Spleen (tissue), 11 donors: ENCODE measurements around the gene FIBCD1. TPM values are rescaled to one million over a fixed set of nuclear protein-coding genes. Genes with fewer than 3 reads are reported as not detected.

Source experiments
- DNase-seq: peaks from one replicate; pipeline ENCODE4 v3.0.0-alpha.2; 2020
- H3K27ac ChIP-seq, 8 donors: fragments of 200-600 bp; sonication (generic) in 7 of 8; 1 replicate in 4 of 8; 2 replicates in 4 of 8; pipeline versions ENCODE4 v1.5.0 to v1.8.0; 2016 to 2021; ENCODE audit warnings: inconsistent platforms in 4 of 8, mild to moderate bottlenecking in 4 of 8, moderate library complexity in 1 of 8
- H3K27me3 ChIP-seq, 7 donors: fragments of 200-600 bp; sonication (generic) in 6 of 7; replicated peaks in 1 of 7; 1 replicate in 4 of 7; 2 replicates in 3 of 7; pipeline versions ENCODE4 v1.5.0 to v1.8.0; 2016 to 2021; ENCODE audit warnings: inconsistent platforms in 3 of 7, mild to moderate bottlenecking in 1 of 7
- H3K36me3 ChIP-seq, 6 donors: fragments of 200-600 bp; sonication (generic) in 5 of 6; 1 replicate in 4 of 6; 2 replicates in 2 of 6; pipeline versions ENCODE4 v1.5.0 to v1.8.0; 2016 to 2021; ENCODE audit warnings: inconsistent platforms in 2 of 6
- H3K4me1 ChIP-seq, 6 donors: fragments of 200-600 bp; sonication (generic) in 5 of 6; 1 replicate in 3 of 6; 2 replicates in 3 of 6; pipeline versions ENCODE4 v1.5.0 to v1.8.0; 2016 to 2021; ENCODE audit warnings: inconsistent platforms in 3 of 6
- H3K4me3 ChIP-seq, 8 donors: fragments of 200-600 bp; sonication (generic) in 7 of 8; 1 replicate in 4 of 8; 2 replicates in 4 of 8; pipeline versions ENCODE4 v1.5.0 to v1.8.0; 2016 to 2021; ENCODE audit warnings: inconsistent platforms in 4 of 8, mild to moderate bottlenecking in 4 of 8, moderate library complexity in 2 of 8
- H3K9me3 ChIP-seq, 8 donors: fragments of 200-600 bp; sonication (generic) in 7 of 8; 1 replicate in 4 of 8; 2 replicates in 4 of 8; pipeline versions ENCODE4 v1.5.0 to v1.8.0; 2016 to 2021; ENCODE audit warnings: inconsistent platforms in 4 of 8
- POLR2A ChIP-seq, 3 donors: fragments of 450-650 bp; IDR thresholded peaks; one replicate each; pipeline ENCODE4 v1.5.1; 2017; ENCODE audit warnings: antibody characterized with exemption in 3 of 3, mild to moderate bottlenecking in 1 of 3
- POLR2AphosphoS5 ChIP-seq, 3 donors: sonication (generic); formaldehyde crosslinking; IDR thresholded peaks; one replicate each; pipeline ENCODE4 v1.5.1; 2017; ENCODE audit warnings: antibody characterized with exemption in 3 of 3
- WGBS, 5 donors: extraction: QIAGEN DNeasy Blood & Tissue Kit in 3 of 5; methylation state at CpG; one replicate each; pipeline versions ENCODE4 v1.1.5 to v1.1.7; 2013 to 2018; 5-methylcytosine and 5-hydroxymethylcytosine counted together
- intact Hi-C: fragments of 100-400 bp; cut with DNase I; formaldehyde crosslinking; loops from one replicate; pipeline ENCODE4 v1.15.0; 2023; ENCODE audit warnings: low total_unique reads
- polyA plus RNA-seq, 3 donors: library from polyadenylated mRNA; stranded (reverse); fragments of 200-250 nt; gene quantifications; one replicate each; pipeline ENCODE4 v1.2.1, GENCODE V29; 2013
- total RNA-seq, 7 donors: library from RNA; depleted of rRNA in 3 of 7; stranded (reverse); fragments of >200 nt in 3 of 7; fragmentation: NEBNext Ultra II Directional in 4 of 7; extraction: Animal tissue kit (Norgen Biotek cat#: 25700) in 4 of 7; gene quantifications; one replicate each; pipeline versions ENCODE4 v1.1.0 to v1.2.1, GENCODE V29; 2016 to 2021
- TF ChIP-seq, protein P1 (sequence below), 11 experiments: fragments of 200-600 bp in 7 of 11; fragments of 450-650 bp in 4 of 11; sonication (generic) in 4 of 11; IDR thresholded peaks in 8 of 11; conservative IDR thresholded peaks in 3 of 11; 1 replicate in 7 of 11; 2 replicates in 4 of 11; pipeline versions ENCODE4 v1.4.0 to v1.8.0; 2016 to 2021; ENCODE audit warnings: antibody characterized with exemption in 11 of 11, inconsistent platforms in 4 of 11, mild to moderate bottlenecking in 1 of 11
- donor health status: healthy with polysubstance abuse.
- donor health status: DM: no; HTN: no; CAD: no; lungs with moderate emphysema.
- donor health status: DM: no; HTN: no; CAD: no.
- donor health status: Bipolar disorder and iron deficiency.
- donor health status: healthy.
- donor health status: DM: no; HTN: no; CAD: no.
- donor health status: DM: yes; HTN: yes; CAD: no.

Gene FIBCD1
- total and polyA plus RNA-seq, 10 donors, result 0.02 to 0.51 (median 0.35) TPM; not detected in 3

DNA sequence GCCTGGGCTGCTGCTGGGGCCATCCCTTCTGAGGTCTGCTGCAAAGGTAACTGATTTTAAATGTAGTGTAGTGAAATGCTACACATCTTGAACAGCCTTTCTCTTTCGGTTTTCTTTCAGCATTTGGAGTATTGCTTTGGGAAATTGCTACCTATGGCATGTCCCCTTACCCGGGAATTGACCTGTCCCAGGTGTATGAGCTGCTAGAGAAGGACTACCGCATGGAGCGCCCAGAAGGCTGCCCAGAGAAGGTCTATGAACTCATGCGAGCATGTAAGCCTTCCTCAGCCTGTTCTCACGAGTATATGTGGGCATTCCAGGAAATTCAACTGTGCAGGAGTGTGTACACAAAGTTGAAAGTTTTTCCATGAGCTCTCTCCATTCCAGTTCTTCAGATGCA is 60.8 kb downstream of the FIBCD1 start:
- Histone ChIP-seq H3K9me3 (no peaks in the 10 kb centered on the region), H3K4me3 (no peak overlapping the region), H3K27me3 (no peaks in the 10 kb centered on the region), H3K27ac (no peak overlapping the region), H3K4me1 (no peaks in the 10 kb centered on the region), H3K36me3 (peaks cover 8 to 100% (median 88%) of the 10 kb centered on the region in 6 donors)
- no peak for DNase-seq
- intact Hi-C loops, result no loop called here
- WGBS, 5 donors, result 93 to 98% (median 97%) methylated on average over 6 of the region's 6 CpGs
- no peak for TF ChIP-seq POLR2AphosphoS5 (IDR thresholded peaks at IDR 0.05)
- TF ChIP-seq, protein P1, sequence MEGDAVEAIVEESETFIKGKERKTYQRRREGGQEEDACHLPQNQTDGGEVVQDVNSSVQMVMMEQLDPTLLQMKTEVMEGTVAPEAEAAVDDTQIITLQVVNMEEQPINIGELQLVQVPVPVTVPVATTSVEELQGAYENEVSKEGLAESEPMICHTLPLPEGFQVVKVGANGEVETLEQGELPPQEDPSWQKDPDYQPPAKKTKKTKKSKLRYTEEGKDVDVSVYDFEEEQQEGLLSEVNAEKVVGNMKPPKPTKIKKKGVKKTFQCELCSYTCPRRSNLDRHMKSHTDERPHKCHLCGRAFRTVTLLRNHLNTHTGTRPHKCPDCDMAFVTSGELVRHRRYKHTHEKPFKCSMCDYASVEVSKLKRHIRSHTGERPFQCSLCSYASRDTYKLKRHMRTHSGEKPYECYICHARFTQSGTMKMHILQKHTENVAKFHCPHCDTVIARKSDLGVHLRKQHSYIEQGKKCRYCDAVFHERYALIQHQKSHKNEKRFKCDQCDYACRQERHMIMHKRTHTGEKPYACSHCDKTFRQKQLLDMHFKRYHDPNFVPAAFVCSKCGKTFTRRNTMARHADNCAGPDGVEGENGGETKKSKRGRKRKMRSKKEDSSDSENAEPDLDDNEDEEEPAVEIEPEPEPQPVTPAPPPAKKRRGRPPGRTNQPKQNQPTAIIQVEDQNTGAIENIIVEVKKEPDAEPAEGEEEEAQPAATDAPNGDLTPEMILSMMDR (IDR thresholded peaks at IDR 0.05 in 8 of 11, conservative IDR thresholded peaks at IDR 0.05 in 3 of 11), result no peak
- no peak for TF ChIP-seq POLR2A (IDR thresholded peaks at IDR 0.05)

DNA sequence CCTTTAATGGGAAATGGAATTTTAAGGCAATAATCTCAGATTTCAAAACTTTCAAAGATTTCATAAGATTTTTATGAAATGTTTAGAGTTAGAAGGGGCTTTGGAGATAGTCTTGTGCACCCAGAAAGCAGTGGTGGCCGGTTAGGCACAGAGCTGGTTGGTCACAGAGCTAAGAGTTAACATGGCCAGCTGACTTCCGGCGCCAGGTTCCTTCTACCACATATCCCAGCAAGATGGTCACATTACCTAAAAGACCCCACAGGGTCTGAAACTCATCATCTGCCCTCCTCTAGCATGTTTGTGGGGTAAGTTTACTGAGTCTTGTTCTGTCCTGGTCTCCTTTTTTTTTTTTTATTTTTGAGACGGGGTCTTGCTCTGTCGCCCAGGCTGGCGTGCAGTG is 61.7 kb downstream of the FIBCD1 start:
- Histone ChIP-seq H3K9me3 (no peaks in the 10 kb centered on the region), H3K36me3 (peaks cover 11 to 100% (median 89%) of the 10 kb centered on the region in 6 donors), H3K4me1 (no peaks in the 10 kb centered on the region), H3K4me3 (no peak overlapping the region), H3K27me3 (no peaks in the 10 kb centered on the region), H3K27ac (no peak overlapping the region)
- intact Hi-C loops, result no loop called here
- DNase-seq, result no peak
- TF ChIP-seq, protein P1 (IDR thresholded peaks at IDR 0.05 in 8 of 11, conservative IDR thresholded peaks at IDR 0.05 in 3 of 11), result no peak
- TF ChIP-seq POLR2AphosphoS5 (IDR thresholded peaks at IDR 0.05) (no peak), POLR2A (IDR thresholded peaks at IDR 0.05) (no peak)
- WGBS, 5 donors, result 92 to 99% (median 97%) methylated on average over 6 of the region's 6 CpGs

DNA sequence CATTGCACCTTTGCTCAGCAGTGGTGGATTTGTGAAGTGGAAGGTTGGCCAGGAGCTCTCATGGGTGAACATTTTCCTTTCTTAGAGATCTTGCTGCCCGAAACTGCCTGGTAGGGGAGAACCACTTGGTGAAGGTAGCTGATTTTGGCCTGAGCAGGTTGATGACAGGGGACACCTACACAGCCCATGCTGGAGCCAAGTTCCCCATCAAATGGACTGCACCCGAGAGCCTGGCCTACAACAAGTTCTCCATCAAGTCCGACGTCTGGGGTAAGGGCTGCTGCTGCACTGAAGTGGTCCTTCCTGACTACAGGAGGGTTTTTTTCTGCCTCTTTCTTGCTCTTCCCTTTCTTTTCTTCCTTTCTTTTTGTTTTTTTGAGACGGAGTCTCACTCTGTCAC is 64.3 kb downstream of the FIBCD1 start:
- Histone ChIP-seq H3K9me3 (no peaks in the 10 kb centered on the region), H3K4me1 (peaks cover 0 to 18% (median 8%) of the 10 kb centered on the region in 6 donors), H3K36me3 (peaks cover 6 to 95% (median 75%) of the 10 kb centered on the region in 6 donors), H3K27ac (no peak overlapping the region), H3K4me3 (no peak overlapping the region), H3K27me3 (no peaks in the 10 kb centered on the region)
- intact Hi-C loops, result no loop called here
- DNase-seq, result no peak
- WGBS, 5 donors, result 87 to 98% (median 95%) methylated on average over 5 of the region's 5 CpGs
- TF ChIP-seq POLR2A (IDR thresholded peaks at IDR 0.05), result no peak
- TF ChIP-seq POLR2AphosphoS5 (IDR thresholded peaks at IDR 0.05), result no peak
- TF ChIP-seq, protein P1 (IDR thresholded peaks at IDR 0.05 in 8 of 11, conservative IDR thresholded peaks at IDR 0.05 in 3 of 11), result no peak

DNA sequence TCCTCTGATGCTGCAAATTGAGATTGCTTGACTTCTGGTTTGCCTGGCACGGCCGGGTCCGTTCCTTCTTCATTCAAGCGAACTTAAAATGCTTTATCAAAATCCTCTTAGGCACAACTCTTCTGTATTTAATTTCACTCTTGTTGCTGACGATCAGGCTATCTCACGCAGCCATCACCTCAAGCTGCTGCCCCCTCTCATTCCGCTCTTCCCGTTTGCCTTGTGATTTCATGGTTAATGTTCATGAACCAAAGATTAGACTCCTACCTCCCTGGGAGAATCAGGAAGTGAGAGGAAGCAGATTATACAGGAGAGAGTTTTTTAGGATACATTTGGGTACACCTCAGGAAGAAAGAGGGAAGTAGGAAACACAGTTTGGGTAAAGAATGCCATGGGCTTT is 65.1 kb downstream of the FIBCD1 start:
- Histone ChIP-seq H3K4me3 (no peak overlapping the region), H3K27ac (no peak overlapping the region), H3K4me1 (peaks cover 0 to 22% (median 8%) of the 10 kb centered on the region in 6 donors), H3K9me3 (no peaks in the 10 kb centered on the region), H3K27me3 (no peaks in the 10 kb centered on the region), H3K36me3 (peaks cover 6 to 95% (median 67%) of the 10 kb centered on the region in 6 donors)
- DNase-seq, result no peak
- WGBS, 5 donors, result 90 to 96% (median 93%) methylated on average over 8 of the region's 8 CpGs
- intact Hi-C loops, result no loop called here
- no peak for TF ChIP-seq POLR2AphosphoS5 (IDR thresholded peaks at IDR 0.05)
- TF ChIP-seq, protein P1 (IDR thresholded peaks at IDR 0.05 in 8 of 11, conservative IDR thresholded peaks at IDR 0.05 in 3 of 11), result no peak
- no peak for TF ChIP-seq POLR2A (IDR thresholded peaks at IDR 0.05)
